ENCODE results near the gene RPAP3.

The RPAP3 gene

GRCh38 chr12:47736216-47736615 is 30.4 kb upstream of the RPAP3 start:
- no peak for TF ChIP-seq ZNF274 (IDR thresholded peaks at IDR 0.05; ENCODE audit: low read depth, low read length)

GRCh38 chr12:47735649-47736048 is 29.8 kb upstream of the RPAP3 start:
- TF ChIP-seq ZNF274 (IDR thresholded peaks at IDR 0.05; ENCODE audit: low read depth, low read length): no peak

More at GRCh38 chr12:47736216-47736615, 30.4 kb upstream of the RPAP3 start:
- no peak overlapping the region for H3K4me3 ChIP-seq (ENCODE audit: low read length)

GRCh38 chr12:47734725-47735480 is 29.1 kb upstream of the RPAP3 start:
- H3K4me3 ChIP-seq (ENCODE audit: low read length): no peak overlapping the region
- TF ChIP-seq ZNF274 (IDR thresholded peaks at IDR 0.05; ENCODE audit: low read depth, low read length): no peak

More at GRCh38 chr12:47735649-47736048, 29.8 kb upstream of the RPAP3 start:
- H3K4me3 ChIP-seq (ENCODE audit: low read length): no peak overlapping the region

GRCh38 chr12:47733142-47733541 is 27.3 kb upstream of the RPAP3 start:
- H3K4me3 ChIP-seq (ENCODE audit: low read length): no peak overlapping the region
- TF ChIP-seq ZNF274 (IDR thresholded peaks at IDR 0.05; ENCODE audit: low read depth, low read length): no peak

GRCh38 chr12:47732504-47732903 is 26.7 kb upstream of the RPAP3 start:
- no peak overlapping the region for H3K4me3 ChIP-seq (ENCODE audit: low read length)
- TF ChIP-seq ZNF274 (IDR thresholded peaks at IDR 0.05; ENCODE audit: low read depth, low read length): no peak

GRCh38 chr12:47731723-47732122 is 25.9 kb upstream of the RPAP3 start:
- no peak for TF ChIP-seq ZNF274 (IDR thresholded peaks at IDR 0.05; ENCODE audit: low read depth, low read length)
- H3K4me3 ChIP-seq (ENCODE audit: low read length): no peak overlapping the region

- TF ChIP-seq ZNF274 (IDR thresholded peaks at IDR 0.05; ENCODE audit: low read depth, low read length): no peak
- H3K4me3 ChIP-seq (ENCODE audit: low read length): no peak overlapping the region
These were observed 24.5 kb upstream of the RPAP3 start for GRCh38 chr12:47730341-47730744.

- TF ChIP-seq ZNF274 (IDR thresholded peaks at IDR 0.05; ENCODE audit: low read depth, low read length): no peak
These were observed 23.4 kb upstream of the RPAP3 start for GRCh38 chr12:47729233-47729632.

GRCh38 chr12:47725893-47726292 is 20.1 kb upstream of the RPAP3 start:
- no peak overlapping the region for H3K4me3 ChIP-seq (ENCODE audit: low read length)
- no peak for TF ChIP-seq ZNF274 (IDR thresholded peaks at IDR 0.05; ENCODE audit: low read depth, low read length)

More at GRCh38 chr12:47729233-47729632, 23.4 kb upstream of the RPAP3 start:
- H3K4me3 ChIP-seq (ENCODE audit: low read length): no peak overlapping the region

- no peak for TF ChIP-seq ZNF274 (IDR thresholded peaks at IDR 0.05; ENCODE audit: low read depth, low read length)
- H3K4me3 ChIP-seq (ENCODE audit: low read length): no peak within 1 kb of the TSS
These were observed 19.4 kb upstream of the RPAP3 start, which contains the start of gene ENDOU for GRCh38 chr12:47725091-47725772. ENDOU (minus strand) TSS chr12:47725490; CDS start chr12:47725413, 77 bp downstream.

- TF ChIP-seq ZNF274 (IDR thresholded peaks at IDR 0.05; ENCODE audit: low read depth, low read length): no peak
These were observed 17.3 kb upstream of the RPAP3 start for GRCh38 chr12:47722941-47723631.

GRCh38 chr12:47722136-47722834 is 16.5 kb upstream of the RPAP3 start:
- no peak for TF ChIP-seq ZNF274 (IDR thresholded peaks at IDR 0.05; ENCODE audit: low read depth, low read length)
- no peak overlapping the region for H3K4me3 ChIP-seq (ENCODE audit: low read length)

More at GRCh38 chr12:47722941-47723631, 17.3 kb upstream of the RPAP3 start:
- H3K4me3 ChIP-seq (ENCODE audit: low read length): no peak overlapping the region

GRCh38 chr12:47721431-47721973 is 15.7 kb upstream of the RPAP3 start:
- no peak overlapping the region for H3K4me3 ChIP-seq (ENCODE audit: low read length)
- TF ChIP-seq ZNF274 (IDR thresholded peaks at IDR 0.05; ENCODE audit: low read depth, low read length): no peak

- no peak overlapping the region for H3K4me3 ChIP-seq (ENCODE audit: low read length)
- TF ChIP-seq ZNF274 (IDR thresholded peaks at IDR 0.05; ENCODE audit: low read depth, low read length): no peak
These were observed 12.7 kb upstream of the RPAP3 start for GRCh38 chr12:47718531-47718930.

All from GM08714 (cell line).